Activated CD8-positive, alpha-beta memory T cell treated with anti-CD3 and anti-CD28 coated beads for 24 hours (primary cell): ENCODE results near the gene MBLAC1.
A peak's percentile ranks its signal among the peaks of the same experiment; 100 is the strongest.

ENCODE experiments used
- DNase-seq: peaks from one replicate; pipeline ENCODE4 v3.0.0-alpha.2; 2020

MBLAC1 gene

GRCh38 chr7:100154651-100155491, 28.1 kb downstream of the MBLAC1 start:
- no peak for DNase-seq

- no peak for DNase-seq
Observed at GRCh38 chr7:100155553-100156317, 29.0 kb downstream of the MBLAC1 start.

GRCh38 chr7:100156331-100157068, 29.7 kb downstream of the MBLAC1 start:
- DNase-seq, result no peak

- no peak for DNase-seq
Observed at GRCh38 chr7:100157069-100157333, 30.2 kb downstream of the MBLAC1 start.

GRCh38 chr7:100157334-100158228, 30.8 kb downstream of the MBLAC1 start:
- DNase-seq, result no peak

- DNase-seq, result peak; percentile 97
Observed at GRCh38 chr7:100158229-100159098, 31.7 kb downstream of the MBLAC1 start, which contains the start of gene TRAPPC14. TRAPPC14 (minus strand) TSS chr7:100158723; CDS start chr7:100158499, 224 bp downstream.

- no peak for DNase-seq
Observed at GRCh38 chr7:100159099-100159623, 32.4 kb downstream of the MBLAC1 start.

- no peak for DNase-seq
Observed at GRCh38 chr7:100160067-100160466, 33.3 kb downstream of the MBLAC1 start.

- no peak for DNase-seq
Observed at GRCh38 chr7:100163006-100163531, 36.3 kb downstream of the MBLAC1 start.

GRCh38 chr7:100163871-100164270, 37.1 kb downstream of the MBLAC1 start:
- no peak for DNase-seq

- no peak for DNase-seq
Observed at GRCh38 chr7:100166317-100166940, 39.7 kb downstream of the MBLAC1 start.

- DNase-seq, result no peak
Observed at GRCh38 chr7:100166970-100167911, 40.5 kb downstream of the MBLAC1 start.

- no peak for DNase-seq
Observed at GRCh38 chr7:100167912-100168323, 41.2 kb downstream of the MBLAC1 start.

- DNase-seq, result no peak
Observed at GRCh38 chr7:100169147-100169850, 42.5 kb downstream of the MBLAC1 start.

GRCh38 chr7:100170101-100170897, 43.5 kb downstream of the MBLAC1 start:
- DNase-seq, result no peak

- no peak for DNase-seq
Observed at GRCh38 chr7:100171087-100171681, 44.4 kb downstream of the MBLAC1 start.

GRCh38 chr7:100171840-100172239, 45.1 kb downstream of the MBLAC1 start:
- no peak for DNase-seq
